B cell (primary cell): ENCODE measurements around the gene FYN.

Source experiments
- CTCF ChIP-seq: fragments of 200-600 bp; IDR thresholded peaks from one replicate; pipeline ENCODE4 v1.8.0; 2022; ENCODE audit warnings: antibody characterized with exemption, mild to moderate bottlenecking
- EZH2 ChIP-seq: IDR thresholded peaks from 2 replicates; pipeline ENCODE4 v1.6.1; 2012; ENCODE audit warnings: borderline replicate concordance, low read depth, mild to moderate bottlenecking, moderate library complexity, low read length; ENCODE audit not compliant: insufficient read depth, poor library complexity, severe bottlenecking

- TF ChIP-seq CTCF (no peak), EZH2 (no peak)
Measured at GRCh38 chr6:111894951-111895350, 21.7 kb upstream of the FYN start.
